SK-N-SH treated with all-trans-retinoic acid at 6 μM for 48 hours (cell line): ENCODE results near the gene SQOR.

Experiments
- ATAC-seq: fragments of 200-7000 bp; cut with Tn5 transposase; 3 replicates; pipeline ENCODE4 v1.9.1; 2020; ENCODE audit warnings: mild to moderate bottlenecking, moderate library complexity
- ARNTL ChIP-seq: fragments of 450-650 bp; formaldehyde crosslinking; IDR thresholded peaks from 2 replicates; pipeline ENCODE4 v1.5.0; 2020; ENCODE audit warnings: low read depth, mild to moderate bottlenecking, moderate library complexity, borderline replicate concordance
- BACH2 ChIP-seq: fragments of 250-450 bp; sonication (Bioruptor Pico); IDR thresholded peaks from 2 replicates; pipeline ENCODE4 v1.9.0; 2021; ENCODE audit warnings: mild to moderate bottlenecking, borderline replicate concordance
- CREB5 ChIP-seq: fragments of 250-450 bp; sonication (Bioruptor Pico); IDR thresholded peaks from 2 replicates; pipeline ENCODE4 v1.5.1; 2020; ENCODE audit warnings: low read depth, mild to moderate bottlenecking, moderate library complexity
- CSDC2 ChIP-seq: fragments of 250-450 bp; sonication (Bioruptor Pico); IDR thresholded peaks from 2 replicates; pipeline ENCODE4 v1.5.0; 2020; ENCODE audit warnings: mild to moderate bottlenecking, moderate library complexity
- ESRRG ChIP-seq: fragments of 250-450 bp; sonication (Bioruptor Pico); IDR thresholded peaks from 2 replicates; pipeline ENCODE4 v1.6.1; 2021; ENCODE audit warnings: mild to moderate bottlenecking
- GLIS3 ChIP-seq: fragments of 250-450 bp; sonication (Bioruptor Pico); IDR thresholded peaks from 2 replicates; pipeline ENCODE4 v1.5.0; 2020; ENCODE audit warnings: mild to moderate bottlenecking, moderate library complexity
- ISL1 ChIP-seq: fragments of 250-450 bp; sonication (Bioruptor Pico); IDR thresholded peaks from 2 replicates; pipeline ENCODE4 v2.1.2; 2022; ENCODE audit warnings: mild to moderate bottlenecking, moderate library complexity
- OSR1 ChIP-seq: fragments of 250-450 bp; sonication (Bioruptor Pico); IDR thresholded peaks from 2 replicates; pipeline ENCODE4 v1.8.0; 2022; ENCODE audit warnings: moderate library complexity, mild to moderate bottlenecking, inconsistent platforms
- POU6F1 ChIP-seq: fragments of 250-450 bp; sonication (Bioruptor Pico); IDR thresholded peaks from 2 replicates; pipeline ENCODE4 v1.8.0; 2021; ENCODE audit warnings: low read depth, mild to moderate bottlenecking, moderate library complexity, borderline replicate concordance
- PPARA ChIP-seq: fragments of 250-450 bp; sonication (Bioruptor Pico); IDR thresholded peaks from 2 replicates; pipeline ENCODE4 v1.5.0; 2020; ENCODE audit warnings: mild to moderate bottlenecking, borderline replicate concordance
- RARB ChIP-seq: fragments of 250-450 bp; sonication (Bioruptor Pico); IDR thresholded peaks from 2 replicates; pipeline ENCODE4 v1.8.0; 2021; ENCODE audit warnings: mild to moderate bottlenecking, moderate library complexity
- TCF4 ChIP-seq: fragments of 250-450 bp; sonication (Bioruptor Pico); IDR thresholded peaks from 2 replicates; pipeline ENCODE4 v1.8.0; 2021; ENCODE audit warnings: mild to moderate bottlenecking, moderate library complexity, borderline replicate concordance
- ZFP3 ChIP-seq: fragments of 250-450 bp; sonication (Bioruptor Pico); IDR thresholded peaks from 2 replicates; pipeline ENCODE4 v1.5.0; 2020; ENCODE audit warnings: mild to moderate bottlenecking, moderate library complexity
- ZFP30 ChIP-seq: fragments of 450-650 bp; formaldehyde crosslinking; IDR thresholded peaks from 2 replicates; pipeline ENCODE4 v1.5.0; 2022; ENCODE audit warnings: mild to moderate bottlenecking, moderate library complexity
- ZNF70 ChIP-seq: fragments of 450-650 bp; formaldehyde crosslinking; IDR thresholded peaks from 2 replicates; pipeline ENCODE4 v1.5.0; 2020; ENCODE audit warnings: mild to moderate bottlenecking, moderate library complexity
- ZNF8 ChIP-seq: fragments of 450-650 bp; formaldehyde crosslinking; IDR thresholded peaks from 2 replicates; pipeline ENCODE4 v1.5.0; 2020; ENCODE audit warnings: mild to moderate bottlenecking, moderate library complexity
- TF ChIP-seq, protein P1 (sequence below): fragments of 250-450 bp; sonication (Bioruptor Pico); IDR thresholded peaks from 2 replicates; pipeline ENCODE4 v1.5.1; 2021; ENCODE audit warnings: mild to moderate bottlenecking, moderate library complexity
- TF ChIP-seq, protein P2 (sequence below): fragments of 250-450 bp; sonication (Bioruptor Pico); IDR thresholded peaks from 2 replicates; pipeline ENCODE4 v1.5.0; 2020; ENCODE audit warnings: mild to moderate bottlenecking, moderate library complexity

The SQOR gene

DNA sequence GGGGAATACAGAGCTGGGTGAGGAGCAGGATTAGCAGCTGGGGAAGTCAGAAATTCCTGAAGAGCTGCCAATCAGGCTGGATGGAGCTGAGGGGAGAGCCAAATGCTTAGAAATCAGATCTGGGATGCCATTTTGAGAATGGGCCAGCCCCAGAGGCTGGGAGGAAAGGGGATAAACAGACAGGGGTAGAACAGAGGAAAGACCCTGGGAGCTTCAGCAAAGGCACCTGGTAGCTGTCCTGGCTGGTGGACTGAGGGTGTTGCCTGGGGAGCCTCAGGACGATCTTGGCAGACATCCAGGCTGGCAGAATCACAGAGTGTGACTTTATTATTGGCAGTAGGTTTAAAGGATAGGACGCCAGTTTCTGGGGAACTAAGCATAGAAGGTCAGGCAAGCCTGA, 97.8 kb downstream of the SQOR start:
- ATAC-seq, result no peak
- no peak for TF ChIP-seq TCF4 (CRISPR knock-in tag)
- no peak for TF ChIP-seq CSDC2 (CRISPR knock-in tag)
- TF ChIP-seq BACH2 (CRISPR knock-in tag), result no peak
- TF ChIP-seq OSR1 (CRISPR knock-in tag), result no peak
- TF ChIP-seq, protein P1, sequence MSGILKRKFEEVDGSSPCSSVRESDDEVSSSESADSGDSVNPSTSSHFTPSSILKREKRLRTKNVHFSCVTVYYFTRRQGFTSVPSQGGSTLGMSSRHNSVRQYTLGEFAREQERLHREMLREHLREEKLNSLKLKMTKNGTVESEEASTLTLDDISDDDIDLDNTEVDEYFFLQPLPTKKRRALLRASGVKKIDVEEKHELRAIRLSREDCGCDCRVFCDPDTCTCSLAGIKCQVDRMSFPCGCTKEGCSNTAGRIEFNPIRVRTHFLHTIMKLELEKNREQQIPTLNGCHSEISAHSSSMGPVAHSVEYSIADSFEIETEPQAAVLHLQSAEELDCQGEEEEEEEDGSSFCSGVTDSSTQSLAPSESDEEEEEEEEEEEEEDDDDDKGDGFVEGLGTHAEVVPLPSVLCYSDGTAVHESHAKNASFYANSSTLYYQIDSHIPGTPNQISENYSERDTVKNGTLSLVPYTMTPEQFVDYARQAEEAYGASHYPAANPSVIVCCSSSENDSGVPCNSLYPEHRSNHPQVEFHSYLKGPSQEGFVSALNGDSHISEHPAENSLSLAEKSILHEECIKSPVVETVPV, result no peak
- no peak for TF ChIP-seq RARB (CRISPR knock-in tag)
- TF ChIP-seq POU6F1 (CRISPR knock-in tag), result no peak
- no peak for TF ChIP-seq CREB5
- no peak for TF ChIP-seq ARNTL (CRISPR knock-in tag)
- no peak for TF ChIP-seq GLIS3 (CRISPR knock-in tag)
- no peak for TF ChIP-seq ZFP30
- no peak for TF ChIP-seq PPARA
- TF ChIP-seq ZFP3 (CRISPR knock-in tag), result no peak
- TF ChIP-seq ZNF70 (CRISPR knock-in tag), result no peak
- no peak for TF ChIP-seq ZNF8 (CRISPR knock-in tag)

DNA sequence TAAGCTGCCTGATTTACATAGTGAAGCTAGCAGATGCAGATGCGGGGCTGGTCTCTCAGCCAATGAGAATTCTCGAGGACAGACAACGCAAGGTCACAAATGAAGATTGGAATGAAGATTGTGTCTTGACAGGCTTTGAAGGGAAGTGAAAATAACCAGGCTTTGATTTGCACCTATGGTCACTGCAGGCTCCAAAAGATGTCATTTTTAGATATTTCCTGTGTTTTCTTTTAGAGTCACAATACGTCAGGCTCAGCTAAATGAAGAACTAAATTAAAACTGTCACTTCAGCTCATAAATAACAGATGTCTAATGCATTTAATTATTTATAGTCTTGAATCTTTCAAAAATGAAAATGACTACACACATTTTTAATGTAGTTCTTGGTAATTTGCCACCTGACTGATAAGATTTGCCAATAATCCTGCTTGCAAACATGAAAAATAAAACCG, 99.5 kb downstream of the SQOR start:
- ATAC-seq, result no peak; the same call in 2 of the 3 replicates
- TF ChIP-seq CREB5 (peak; percentile 72; the same call in 1 of the 2 replicates), ESRRG (CRISPR knock-in tag) (0 out of 2 replicates have a peak, but pooled peaks have one; percentile 60), ISL1 (CRISPR knock-in tag) (peak; percentile 86), ZNF8 (CRISPR knock-in tag) (no peak), TCF4 (CRISPR knock-in tag) (peak; percentile 94), POU6F1 (CRISPR knock-in tag) (no peak), RARB (CRISPR knock-in tag) (no peak), ARNTL (CRISPR knock-in tag) (no peak)
- TF ChIP-seq, protein P1, result no peak
- TF ChIP-seq, protein P2, sequence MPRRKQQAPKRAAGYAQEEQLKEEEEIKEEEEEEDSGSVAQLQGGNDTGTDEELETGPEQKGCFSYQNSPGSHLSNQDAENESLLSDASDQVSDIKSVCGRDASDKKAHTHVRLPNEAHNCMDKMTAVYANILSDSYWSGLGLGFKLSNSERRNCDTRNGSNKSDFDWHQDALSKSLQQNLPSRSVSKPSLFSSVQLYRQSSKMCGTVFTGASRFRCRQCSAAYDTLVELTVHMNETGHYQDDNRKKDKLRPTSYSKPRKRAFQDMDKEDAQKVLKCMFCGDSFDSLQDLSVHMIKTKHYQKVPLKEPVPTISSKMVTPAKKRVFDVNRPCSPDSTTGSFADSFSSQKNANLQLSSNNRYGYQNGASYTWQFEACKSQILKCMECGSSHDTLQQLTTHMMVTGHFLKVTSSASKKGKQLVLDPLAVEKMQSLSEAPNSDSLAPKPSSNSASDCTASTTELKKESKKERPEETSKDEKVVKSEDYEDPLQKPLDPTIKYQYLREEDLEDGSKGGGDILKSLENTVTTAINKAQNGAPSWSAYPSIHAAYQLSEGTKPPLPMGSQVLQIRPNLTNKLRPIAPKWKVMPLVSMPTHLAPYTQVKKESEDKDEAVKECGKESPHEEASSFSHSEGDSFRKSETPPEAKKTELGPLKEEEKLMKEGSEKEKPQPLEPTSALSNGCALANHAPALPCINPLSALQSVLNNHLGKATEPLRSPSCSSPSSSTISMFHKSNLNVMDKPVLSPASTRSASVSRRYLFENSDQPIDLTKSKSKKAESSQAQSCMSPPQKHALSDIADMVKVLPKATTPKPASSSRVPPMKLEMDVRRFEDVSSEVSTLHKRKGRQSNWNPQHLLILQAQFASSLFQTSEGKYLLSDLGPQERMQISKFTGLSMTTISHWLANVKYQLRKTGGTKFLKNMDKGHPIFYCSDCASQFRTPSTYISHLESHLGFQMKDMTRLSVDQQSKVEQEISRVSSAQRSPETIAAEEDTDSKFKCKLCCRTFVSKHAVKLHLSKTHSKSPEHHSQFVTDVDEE (CRISPR knock-in tag), result peak; percentile 72
